ENCODE data around the gene MFSD6L. TPM values are rescaled to one million over a fixed set of nuclear protein-coding genes. Genes with fewer than 3 reads are reported as not detected.

MFSD6L gene
- total RNA-seq, 1 donor from 2014 or later = 0.16 TPM

Other genes starting within 250 kb of the MFSD6L start
- 142 TPM for gene MYH10, start 168.6 kb downstream of the MFSD6L start, total RNA-seq
- not detected for gene CCDC42, start 54.5 kb downstream of the MFSD6L start, total RNA-seq
- not detected for gene SPDYE4, start 40.8 kb downstream of the MFSD6L start, total RNA-seq
- gene PIK3R6, start 68.3 kb upstream of the MFSD6L start, total RNA-seq = 0.47 TPM
- gene PIK3R5, start 166.3 kb upstream of the MFSD6L start, total RNA-seq = 0.62 TPM
- gene NTN1, start 222.1 kb upstream of the MFSD6L start, total RNA-seq = 1.1 TPM

All from occipital lobe (tissue), 1 donor.